ENCODE data around the gene SPDYE5.
A peak's percentile ranks its signal among the peaks of the same experiment; 100 is the strongest.
"Not testable (repeated sequence)": the region's sequence is repeated elsewhere in the genome, so short reads cannot be mapped to it uniquely, and the experiment has no call there.

The SPDYE5 gene, protein sequence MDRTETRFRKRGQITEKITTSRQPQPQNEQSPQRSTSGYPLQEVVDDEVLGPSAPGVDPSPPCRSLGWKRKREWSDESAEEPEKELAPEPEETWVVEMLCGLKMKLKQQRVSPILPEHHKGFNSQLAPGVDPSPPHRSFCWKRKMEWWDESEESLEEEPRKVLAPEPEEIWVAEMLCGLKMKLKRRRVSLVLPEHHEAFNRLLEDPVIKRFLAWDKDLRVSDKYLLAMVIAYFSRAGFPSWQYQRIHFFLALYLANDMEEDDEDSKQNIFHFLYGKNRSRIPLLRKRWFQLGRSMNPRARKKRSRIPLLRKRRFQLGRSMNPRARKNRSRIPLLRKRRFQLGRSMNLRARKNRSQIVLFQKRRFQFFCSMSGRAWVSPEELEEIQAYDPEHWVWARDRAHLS

DNA sequence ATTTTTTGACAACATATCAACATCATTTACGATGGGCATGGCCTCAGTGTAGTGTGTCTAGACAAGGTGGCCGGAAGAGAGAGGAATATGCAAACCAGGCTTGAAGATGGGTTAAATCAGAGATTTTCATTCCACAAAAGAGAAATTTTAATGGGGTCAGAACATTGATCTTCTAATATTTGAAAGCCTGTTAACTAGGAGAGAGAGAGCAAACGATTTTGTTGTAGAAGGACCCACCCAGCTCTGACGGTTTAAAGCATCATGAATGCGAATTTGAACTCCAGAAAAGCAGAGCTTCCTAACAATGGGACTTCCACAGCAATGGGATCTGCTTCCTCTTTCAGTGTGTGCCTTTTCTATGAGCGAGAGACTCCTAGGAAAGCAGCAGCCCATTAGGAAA lies at the start of gene SPDYE5:
TSS of gene SPDYE5 (plus strand) at position 301 of the 400 bp plus-strand sequence. CDS start 1,728 bp downstream, outside the sequence.
- H3K4me1 Mint-ChIP-seq; H3K36me3 Mint-ChIP-seq (ENCODE audit: low read depth); H3K9me3 Mint-ChIP-seq; DNase-seq; H3K27me3 Mint-ChIP-seq (ENCODE audit: low read depth, poor library complexity); H3K27ac Mint-ChIP-seq; H3K4me3 Mint-ChIP-seq: not testable (repeated sequence)

DNA sequence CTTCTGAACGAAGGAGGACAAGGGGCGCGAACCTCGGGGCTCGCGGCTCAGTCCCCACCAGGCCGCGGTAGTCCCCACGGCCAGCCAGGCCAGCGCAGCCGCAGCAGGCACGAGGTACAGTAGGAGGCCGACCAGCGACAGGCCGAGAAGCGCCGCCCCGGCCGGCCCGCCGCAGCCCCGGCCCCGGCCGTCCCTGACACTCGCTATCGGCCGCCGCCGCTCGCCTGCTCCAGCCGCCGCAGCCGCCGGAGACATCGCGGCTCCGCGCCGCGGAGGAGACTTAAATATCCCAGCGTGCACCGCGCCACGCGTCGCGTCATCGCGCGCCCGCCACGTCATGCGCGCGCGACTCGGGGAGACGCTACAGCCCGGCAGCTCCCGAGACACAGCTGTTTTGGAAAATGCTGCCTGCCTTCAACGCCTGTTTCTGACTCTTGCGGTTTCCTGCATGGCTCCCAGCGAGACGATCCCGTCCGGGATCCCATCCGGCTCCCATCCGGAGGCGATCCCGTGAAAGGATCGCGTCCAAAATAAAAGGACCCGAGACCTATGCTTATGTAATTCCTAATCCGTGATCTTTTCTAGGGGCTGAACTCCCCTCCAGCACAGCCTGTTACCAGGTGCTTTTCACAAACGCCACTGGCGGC lies 49.5 kb upstream of the SPDYE5 start:
- H3K27me3 Mint-ChIP-seq (ENCODE audit: low read depth, poor library complexity); H3K9me3 Mint-ChIP-seq; H3K4me1 Mint-ChIP-seq: not testable (repeated sequence)
- peak overlapping the region; percentile 91 for H3K4me3 Mint-ChIP-seq
- peaks cover 24% of the 10 kb centered on the region for H3K36me3 Mint-ChIP-seq (ENCODE audit: low read depth)
- peak overlapping the region; percentile 99 for H3K27ac Mint-ChIP-seq
- peak; percentile 66 for DNase-seq

DNA sequence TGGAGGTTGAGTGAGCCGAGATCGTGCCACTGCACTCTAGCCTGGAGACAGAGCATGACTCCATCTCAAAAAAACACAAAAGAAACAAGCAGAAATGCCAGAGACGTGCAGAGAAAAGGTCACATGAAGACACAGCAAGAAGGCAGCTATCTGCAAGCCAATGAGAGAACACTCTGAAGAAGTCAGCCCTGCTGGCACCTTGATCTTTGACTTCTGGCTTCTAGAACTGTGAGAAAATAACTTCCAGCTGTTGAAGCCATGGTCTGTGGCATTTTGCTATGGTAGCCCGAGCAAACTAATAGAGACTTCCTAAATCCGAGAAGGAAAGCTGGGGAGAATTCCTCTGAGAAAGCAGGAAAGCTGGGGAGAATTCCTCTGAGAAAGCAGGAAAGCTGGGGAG lies 42.2 kb upstream of the SPDYE5 start:
- H3K27me3 Mint-ChIP-seq (ENCODE audit: low read depth, poor library complexity); DNase-seq; H3K4me1 Mint-ChIP-seq: not testable (repeated sequence)

DNA sequence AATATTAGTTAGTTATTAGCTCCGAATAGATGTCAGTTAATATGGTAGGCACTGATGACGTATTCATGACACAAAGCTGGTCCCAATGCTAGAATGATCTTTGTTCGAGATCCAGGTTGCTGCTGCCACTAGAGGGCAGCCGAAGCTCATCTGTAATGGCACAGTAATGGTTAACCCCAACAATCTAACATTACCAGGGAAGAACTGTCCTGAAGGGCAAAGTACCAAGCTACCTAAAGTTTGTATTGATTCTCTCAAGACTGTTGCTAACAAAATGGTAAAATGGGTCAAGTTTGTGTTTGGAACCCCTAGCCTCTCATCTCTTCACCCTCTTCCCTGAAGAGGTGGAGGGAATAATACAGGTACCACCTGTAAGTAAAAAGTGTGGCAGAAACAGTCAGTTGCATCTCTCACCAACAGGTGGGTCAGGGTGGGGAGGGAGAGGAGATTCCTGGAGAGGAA lies 39.6 kb upstream of the SPDYE5 start:
- not testable (repeated sequence) for H3K4me1 Mint-ChIP-seq; H3K27ac Mint-ChIP-seq; H3K9me3 Mint-ChIP-seq; DNase-seq; H3K4me3 Mint-ChIP-seq; H3K27me3 Mint-ChIP-seq (ENCODE audit: low read depth, poor library complexity)
- TF ChIP-seq, protein P1, sequence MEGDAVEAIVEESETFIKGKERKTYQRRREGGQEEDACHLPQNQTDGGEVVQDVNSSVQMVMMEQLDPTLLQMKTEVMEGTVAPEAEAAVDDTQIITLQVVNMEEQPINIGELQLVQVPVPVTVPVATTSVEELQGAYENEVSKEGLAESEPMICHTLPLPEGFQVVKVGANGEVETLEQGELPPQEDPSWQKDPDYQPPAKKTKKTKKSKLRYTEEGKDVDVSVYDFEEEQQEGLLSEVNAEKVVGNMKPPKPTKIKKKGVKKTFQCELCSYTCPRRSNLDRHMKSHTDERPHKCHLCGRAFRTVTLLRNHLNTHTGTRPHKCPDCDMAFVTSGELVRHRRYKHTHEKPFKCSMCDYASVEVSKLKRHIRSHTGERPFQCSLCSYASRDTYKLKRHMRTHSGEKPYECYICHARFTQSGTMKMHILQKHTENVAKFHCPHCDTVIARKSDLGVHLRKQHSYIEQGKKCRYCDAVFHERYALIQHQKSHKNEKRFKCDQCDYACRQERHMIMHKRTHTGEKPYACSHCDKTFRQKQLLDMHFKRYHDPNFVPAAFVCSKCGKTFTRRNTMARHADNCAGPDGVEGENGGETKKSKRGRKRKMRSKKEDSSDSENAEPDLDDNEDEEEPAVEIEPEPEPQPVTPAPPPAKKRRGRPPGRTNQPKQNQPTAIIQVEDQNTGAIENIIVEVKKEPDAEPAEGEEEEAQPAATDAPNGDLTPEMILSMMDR (IDR thresholded peaks at IDR 0.05): peak; percentile 57
- peaks cover 13% of the 10 kb centered on the region for H3K36me3 Mint-ChIP-seq (ENCODE audit: low read depth)

More for the DNA sequence above, 42.2 kb upstream of the SPDYE5 start:
- not testable (repeated sequence) for H3K27ac Mint-ChIP-seq, H3K9me3 Mint-ChIP-seq, H3K4me3 Mint-ChIP-seq
- peaks cover 13% of the 10 kb centered on the region for H3K36me3 Mint-ChIP-seq (ENCODE audit: low read depth)

DNA sequence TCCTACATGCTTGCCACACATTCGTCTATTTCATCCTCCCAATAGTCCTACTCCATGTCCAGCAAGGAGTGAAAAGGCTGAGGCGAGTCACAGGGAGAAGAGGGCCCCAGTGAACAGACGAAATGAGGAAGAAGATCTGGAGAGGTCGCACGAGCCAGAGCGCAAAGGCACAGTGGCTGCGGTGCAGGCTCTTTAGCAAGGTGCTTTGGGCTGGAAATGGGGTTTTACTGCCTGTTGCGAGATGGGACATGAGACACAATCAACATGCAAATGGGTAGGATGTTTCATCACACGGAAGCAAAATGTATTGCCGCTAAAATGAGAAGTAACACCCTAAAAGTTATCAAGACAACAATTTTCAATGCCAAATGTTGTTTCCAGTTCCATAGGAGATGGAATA lies 35.7 kb upstream of the SPDYE5 start:
- not testable (repeated sequence) for H3K27me3 Mint-ChIP-seq (ENCODE audit: low read depth, poor library complexity); H3K27ac Mint-ChIP-seq; H3K9me3 Mint-ChIP-seq; H3K4me3 Mint-ChIP-seq; DNase-seq; H3K4me1 Mint-ChIP-seq
- H3K36me3 Mint-ChIP-seq (ENCODE audit: low read depth): peaks cover 12% of the 10 kb centered on the region

DNA sequence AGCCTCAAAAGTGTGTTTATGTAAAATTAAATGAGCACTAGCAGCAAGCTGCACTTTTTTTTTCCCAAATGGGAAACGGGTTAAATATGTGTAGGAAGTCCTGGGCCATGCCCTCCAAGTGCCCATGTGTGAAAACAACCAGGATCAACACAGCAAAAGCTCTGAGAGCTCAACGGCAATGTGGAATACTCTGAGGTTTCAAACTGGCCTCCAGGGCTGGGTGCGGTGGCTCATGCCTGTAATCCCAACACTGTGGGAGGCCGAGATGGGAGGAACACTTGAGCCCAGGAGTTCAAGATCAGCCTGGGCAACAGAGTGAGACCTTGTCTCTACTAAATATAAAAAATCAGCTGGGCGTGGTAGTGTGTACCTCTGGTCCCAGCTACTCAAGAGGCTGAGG lies 34.1 kb upstream of the SPDYE5 start:
- not testable (repeated sequence) for H3K9me3 Mint-ChIP-seq; H3K27ac Mint-ChIP-seq; H3K4me3 Mint-ChIP-seq; DNase-seq; H3K4me1 Mint-ChIP-seq; H3K27me3 Mint-ChIP-seq (ENCODE audit: low read depth, poor library complexity)
- peaks cover 12% of the 10 kb centered on the region for H3K36me3 Mint-ChIP-seq (ENCODE audit: low read depth)

DNA sequence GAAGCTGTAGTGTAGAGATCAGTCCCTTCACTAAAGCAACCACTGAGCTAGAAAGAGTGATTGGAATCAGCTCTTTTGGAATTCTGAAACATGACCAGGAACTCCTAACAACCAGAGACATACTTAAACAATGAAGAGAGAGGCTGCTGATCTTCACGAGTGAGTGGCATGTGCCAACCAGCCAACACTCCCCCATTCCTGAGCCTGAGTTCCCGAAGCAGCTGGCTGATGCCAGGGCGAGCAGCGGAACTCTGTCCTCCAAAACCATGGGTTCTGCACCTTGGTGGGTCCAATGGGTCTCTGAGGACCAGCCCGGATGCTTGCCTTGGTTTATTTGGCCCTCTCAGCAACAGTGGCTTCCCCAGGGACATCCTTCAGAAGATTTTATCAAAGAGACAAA lies 31.6 kb upstream of the SPDYE5 start:
- DNase-seq; H3K27ac Mint-ChIP-seq; H3K4me3 Mint-ChIP-seq; H3K9me3 Mint-ChIP-seq; H3K4me1 Mint-ChIP-seq; H3K27me3 Mint-ChIP-seq (ENCODE audit: low read depth, poor library complexity): not testable (repeated sequence)
- H3K36me3 Mint-ChIP-seq (ENCODE audit: low read depth): peaks cover 14% of the 10 kb centered on the region

DNA sequence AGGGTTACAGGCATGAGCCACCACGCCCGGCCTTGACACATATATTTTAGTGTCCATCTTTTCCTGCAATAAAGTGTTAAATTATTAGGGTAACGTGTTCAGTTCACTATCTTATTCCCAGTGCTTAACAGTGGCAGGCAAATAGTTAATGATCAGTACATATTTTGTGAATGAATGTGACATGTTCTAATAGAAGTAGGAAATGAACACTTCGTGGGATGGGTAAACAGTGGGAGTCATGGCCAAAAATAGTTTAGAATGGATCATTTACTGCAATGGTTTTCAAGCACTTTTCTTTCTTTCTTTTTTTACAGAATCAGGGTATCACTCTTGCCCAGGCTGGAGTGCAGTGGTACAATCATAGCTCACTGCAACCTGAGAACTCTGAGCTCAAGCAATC lies 22.0 kb upstream of the SPDYE5 start:
- H3K36me3 Mint-ChIP-seq (ENCODE audit: low read depth): peaks cover 76% of the 10 kb centered on the region
- H3K27ac Mint-ChIP-seq; H3K4me1 Mint-ChIP-seq; DNase-seq; H3K27me3 Mint-ChIP-seq (ENCODE audit: low read depth, poor library complexity); H3K4me3 Mint-ChIP-seq: not testable (repeated sequence)
- peaks cover 33% of the 10 kb centered on the region for H3K9me3 Mint-ChIP-seq

DNA sequence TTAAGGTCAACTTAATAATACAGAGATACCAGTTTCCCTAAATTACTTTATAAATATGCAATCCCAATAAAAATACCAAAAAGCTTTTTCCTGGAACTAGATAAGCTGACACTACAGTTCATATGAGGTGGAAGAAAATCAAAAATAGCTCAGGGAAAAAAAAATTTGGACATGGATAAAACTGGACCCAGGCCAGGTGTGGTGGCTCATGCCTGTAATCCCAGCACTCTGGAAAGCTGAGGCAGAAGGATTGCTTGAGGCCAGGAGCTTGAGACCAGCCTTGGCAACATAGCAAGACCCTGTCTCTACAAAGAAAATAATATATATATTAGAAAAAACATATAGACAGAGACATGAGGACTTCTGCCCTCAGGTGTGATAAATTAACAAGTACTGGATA lies 14.7 kb upstream of the SPDYE5 start:
- not testable (repeated sequence) for DNase-seq; H3K27ac Mint-ChIP-seq; H3K4me3 Mint-ChIP-seq; H3K4me1 Mint-ChIP-seq; H3K9me3 Mint-ChIP-seq; H3K27me3 Mint-ChIP-seq (ENCODE audit: low read depth, poor library complexity)
- peaks cover 43% of the 10 kb centered on the region for H3K36me3 Mint-ChIP-seq (ENCODE audit: low read depth)

DNA sequence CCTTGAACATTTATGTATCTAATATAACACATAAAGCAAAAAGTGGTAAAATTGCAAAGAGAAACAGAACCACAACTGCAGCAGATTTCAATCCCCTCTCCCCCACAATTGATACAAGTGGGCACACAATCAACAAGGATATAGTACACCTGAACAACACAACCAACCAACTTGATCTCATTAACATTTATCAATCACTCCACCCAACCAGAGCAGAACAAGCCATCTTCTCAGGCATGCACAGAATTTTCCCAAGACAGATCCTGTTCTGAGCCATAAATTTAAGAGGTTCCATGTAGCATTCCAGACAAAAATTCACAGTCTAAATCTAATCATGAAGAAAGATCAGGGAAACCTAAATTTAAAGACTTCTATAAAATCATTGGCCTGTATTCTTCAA lies 11.8 kb upstream of the SPDYE5 start:
- peaks cover 34% of the 10 kb centered on the region for H3K36me3 Mint-ChIP-seq (ENCODE audit: low read depth)

DNA sequence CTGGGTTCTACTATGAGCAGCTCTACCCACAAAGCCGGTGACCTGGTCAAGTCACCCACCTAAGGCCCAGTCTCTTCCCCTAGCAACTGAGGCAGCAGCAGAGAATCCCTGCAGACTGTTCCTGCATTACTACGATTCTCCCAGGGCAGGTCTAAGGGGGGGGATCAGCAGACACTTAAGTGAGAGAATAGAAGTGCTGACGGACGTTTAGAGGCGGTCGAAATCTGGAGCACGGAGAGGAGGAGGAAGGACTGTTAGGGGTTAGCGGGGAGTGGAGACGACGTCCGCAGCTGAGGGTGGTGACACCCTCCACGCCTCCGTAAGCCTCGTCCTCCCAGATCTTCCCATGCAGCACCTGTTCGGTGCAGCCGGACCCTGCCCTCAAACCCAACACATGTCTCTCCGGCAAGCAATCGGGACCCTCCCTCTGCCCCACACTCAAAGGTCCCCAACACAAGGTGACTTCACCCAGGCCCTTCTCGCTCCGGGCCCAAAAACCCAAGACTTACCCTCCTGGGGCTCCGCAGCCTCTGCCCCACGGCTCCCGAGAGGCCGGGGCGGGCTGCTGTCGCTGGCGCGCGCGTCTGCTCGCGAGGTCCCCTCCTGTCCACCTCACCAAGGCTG lies 6.7 kb upstream of the SPDYE5 start:
- not testable (repeated sequence) for H3K9me3 Mint-ChIP-seq; H3K27me3 Mint-ChIP-seq (ENCODE audit: low read depth, poor library complexity)
- peak; percentile 6 for DNase-seq

More for the DNA sequence above, 11.8 kb upstream of the SPDYE5 start:
- H3K4me3 Mint-ChIP-seq; H3K4me1 Mint-ChIP-seq; H3K9me3 Mint-ChIP-seq; H3K27ac Mint-ChIP-seq; DNase-seq; H3K27me3 Mint-ChIP-seq (ENCODE audit: low read depth, poor library complexity): not testable (repeated sequence)

DNA sequence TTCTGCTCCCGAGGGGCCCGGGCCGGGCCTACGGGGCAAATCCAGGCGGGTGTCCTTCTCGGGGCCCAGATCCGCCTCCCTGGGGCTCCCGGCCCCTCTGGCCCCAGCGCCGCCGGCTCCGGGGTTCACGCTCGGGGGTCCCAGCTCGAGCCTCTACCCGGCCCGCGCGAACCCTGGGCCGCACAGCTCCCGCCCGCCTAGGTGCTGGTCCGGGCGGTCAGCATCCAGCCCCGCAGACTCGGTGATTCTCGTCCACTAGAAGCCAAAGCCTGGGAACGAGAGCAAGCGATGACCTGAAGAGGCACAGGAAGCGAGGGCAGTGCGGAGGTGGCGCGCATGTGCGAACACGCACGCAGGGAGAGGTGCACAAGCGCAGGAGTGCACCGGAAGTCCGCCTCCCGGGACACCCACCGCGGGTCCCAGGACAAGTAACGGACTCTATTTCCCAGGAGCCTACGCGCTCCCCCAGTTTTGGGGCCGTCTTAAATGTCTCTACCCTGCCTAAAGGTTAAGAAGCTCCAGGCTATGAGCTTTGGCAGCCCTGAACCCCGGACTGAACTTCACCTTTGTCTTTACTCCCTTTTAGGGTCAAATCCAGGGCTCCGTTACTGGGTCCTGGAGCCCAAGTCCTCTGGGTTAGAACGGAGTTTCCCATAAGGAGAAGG lies 6.0 kb upstream of the SPDYE5 start, which contains the start of gene POM121C:
TSS of gene POM121C (minus strand) at position 321 of the 665 bp plus-strand sequence. CDS start 44,803 bp downstream, outside the sequence.
- Mint-ChIP-seq H3K36me3 (ENCODE audit: low read depth) (peaks cover 32% of the 10 kb centered on the region), H3K4me3 (peak within 1 kb of the TSS; percentile 94), H3K27ac (peak within 1 kb of the TSS; percentile 97)
- not testable (repeated sequence) for H3K9me3 Mint-ChIP-seq; H3K27me3 Mint-ChIP-seq (ENCODE audit: low read depth, poor library complexity); H3K4me1 Mint-ChIP-seq
- DNase-seq: peak; percentile 85

More for the DNA sequence above, 6.7 kb upstream of the SPDYE5 start:
- H3K4me1 Mint-ChIP-seq: not testable (repeated sequence)
- peak overlapping the region; percentile 92 for H3K27ac Mint-ChIP-seq
- H3K36me3 Mint-ChIP-seq (ENCODE audit: low read depth): peaks cover 33% of the 10 kb centered on the region
- H3K4me3 Mint-ChIP-seq: peak overlapping the region; percentile 94

DNA sequence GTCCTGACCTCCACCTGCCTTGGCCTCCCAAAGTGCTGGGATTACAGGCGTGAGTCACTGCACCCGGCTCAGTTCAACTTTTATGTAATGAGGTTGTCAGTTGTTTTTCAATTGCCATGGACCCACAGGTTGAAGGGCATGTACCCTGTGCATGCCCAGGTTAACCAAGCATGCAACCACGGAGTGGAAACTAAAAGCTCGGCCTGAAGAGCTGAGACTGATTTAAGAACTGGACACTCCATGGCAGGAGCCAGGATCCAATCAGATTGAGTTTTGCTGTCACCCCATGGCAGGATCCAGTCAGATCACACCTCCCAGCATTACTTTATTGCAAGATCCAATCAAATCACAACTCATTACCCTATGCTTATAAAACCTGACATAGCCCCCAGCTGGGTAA lies 16.9 kb downstream of the SPDYE5 start:
- H3K36me3 Mint-ChIP-seq (ENCODE audit: low read depth); DNase-seq; H3K4me3 Mint-ChIP-seq; H3K4me1 Mint-ChIP-seq; H3K27ac Mint-ChIP-seq; H3K27me3 Mint-ChIP-seq (ENCODE audit: low read depth, poor library complexity); H3K9me3 Mint-ChIP-seq: not testable (repeated sequence)

Measured in nephron progenitor cell (in vitro differentiated cells).